ENCODE data around the gene CLDN7.
"Not testable (repeated sequence)": the region's sequence is repeated elsewhere in the genome, so short reads cannot be mapped to it uniquely, and the experiment has no call there.

The CLDN7 gene

GRCh38 chr17:7252176-7253043, 9.9 kb downstream of the CLDN7 start, which contains the start of gene ELP5:
Gene ELP5 (plus strand): TSS chr17:7252215. CDS start chr17:7252551, 336 bp downstream.
- peak; percentile 91 for DNase-seq

DNA sequence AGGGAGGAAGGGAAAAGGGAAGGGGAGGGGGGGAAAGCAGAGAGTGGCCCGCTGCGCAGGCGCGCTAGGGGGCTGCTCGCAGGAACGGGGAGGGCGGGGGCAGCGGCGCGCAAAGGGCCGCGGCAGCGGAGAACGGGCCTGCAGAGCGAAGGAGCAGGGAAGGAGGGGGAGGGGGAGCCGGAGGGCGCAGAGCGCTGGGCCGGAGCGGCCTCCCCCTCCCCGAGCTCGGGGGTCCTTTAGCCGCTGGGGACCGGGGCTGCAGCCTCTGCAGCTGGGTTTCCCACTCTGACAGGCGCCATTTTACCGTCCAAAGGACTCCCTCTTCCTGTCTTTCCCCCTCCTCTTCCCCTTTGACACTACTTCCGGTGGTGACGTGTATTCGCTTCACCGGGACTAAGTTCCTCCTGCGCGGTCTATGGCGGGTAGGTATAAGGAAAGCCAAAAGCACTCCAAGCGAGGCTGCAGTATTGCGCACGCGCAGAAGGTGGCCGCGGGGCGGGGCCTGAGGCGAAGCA, 10.6 kb downstream of the CLDN7 start, which contains the start of gene CTDNEP1:
Gene CTDNEP1 (minus strand): TSS at position 74 of the 515 bp plus-strand sequence. CDS start 438 bp downstream, outside the sequence.
- peak; percentile 99 for DNase-seq

- no peak for DNase-seq
These were observed 11.3 kb downstream of the CLDN7 start for GRCh38 chr17:7250695-7251627.

DNA sequence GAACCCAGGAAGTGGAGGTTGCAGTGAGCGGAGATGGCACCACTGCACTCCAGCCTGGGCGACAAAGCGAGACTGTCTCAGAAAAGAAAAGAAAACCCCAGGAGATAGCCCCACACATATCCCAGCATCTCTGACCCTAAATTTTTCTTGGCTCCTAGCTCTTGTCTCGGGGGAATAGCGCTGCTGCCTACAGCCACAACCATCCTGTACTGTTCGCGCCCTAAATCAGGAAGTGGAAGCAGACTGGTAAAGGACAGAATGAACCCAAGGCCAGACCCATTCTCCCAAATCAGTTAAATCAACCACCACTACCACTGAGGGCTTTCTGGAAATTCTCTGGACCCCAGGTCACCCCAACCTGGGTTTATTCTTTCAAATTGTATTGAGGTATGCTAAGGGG, 12.4 kb downstream of the CLDN7 start:
- peak; percentile 59 for DNase-seq

DNA sequence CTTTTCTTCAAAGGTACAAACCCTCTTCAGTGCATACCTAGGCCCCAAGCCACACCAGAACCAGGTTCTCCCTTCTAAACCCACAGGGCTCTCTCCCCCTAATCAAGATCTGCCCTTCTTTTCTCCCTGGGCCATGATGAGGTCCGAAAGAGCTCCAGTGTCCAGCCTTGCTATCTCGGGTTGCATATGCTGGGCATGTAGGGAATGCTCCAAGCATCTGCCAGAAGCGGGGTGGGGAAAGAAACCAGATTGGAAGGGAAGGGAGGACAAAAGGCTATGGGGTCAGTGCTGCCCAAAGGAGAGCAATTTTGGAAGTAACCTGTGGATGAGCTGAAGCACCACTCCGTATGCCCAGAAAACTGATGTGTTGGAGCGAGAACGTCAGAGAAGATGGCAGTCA, 13.1 kb downstream of the CLDN7 start:
- no peak for DNase-seq

DNA sequence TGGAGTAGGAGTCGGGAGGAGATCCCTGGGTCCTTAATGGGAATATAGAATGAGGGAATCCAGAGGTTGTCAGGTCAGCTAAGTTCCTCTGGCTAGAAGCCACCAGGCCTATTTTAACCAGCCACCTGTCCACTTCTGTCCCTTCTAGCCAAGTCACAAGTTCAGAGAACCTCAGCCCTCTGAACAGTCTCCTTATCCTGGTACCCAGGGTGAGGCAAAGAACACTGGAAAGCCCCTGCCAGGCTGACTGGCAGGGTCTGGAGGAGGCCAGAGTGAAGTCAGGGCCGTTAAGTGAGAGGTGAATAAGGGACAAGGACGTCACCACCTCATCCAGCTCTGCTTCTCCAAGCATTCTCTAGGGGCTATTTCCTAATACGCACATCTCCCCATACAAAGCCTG, 13.5 kb downstream of the CLDN7 start:
- no peak for DNase-seq

GRCh38 chr17:7246779-7247178, 15.5 kb downstream of the CLDN7 start:
- no peak for DNase-seq

DNA sequence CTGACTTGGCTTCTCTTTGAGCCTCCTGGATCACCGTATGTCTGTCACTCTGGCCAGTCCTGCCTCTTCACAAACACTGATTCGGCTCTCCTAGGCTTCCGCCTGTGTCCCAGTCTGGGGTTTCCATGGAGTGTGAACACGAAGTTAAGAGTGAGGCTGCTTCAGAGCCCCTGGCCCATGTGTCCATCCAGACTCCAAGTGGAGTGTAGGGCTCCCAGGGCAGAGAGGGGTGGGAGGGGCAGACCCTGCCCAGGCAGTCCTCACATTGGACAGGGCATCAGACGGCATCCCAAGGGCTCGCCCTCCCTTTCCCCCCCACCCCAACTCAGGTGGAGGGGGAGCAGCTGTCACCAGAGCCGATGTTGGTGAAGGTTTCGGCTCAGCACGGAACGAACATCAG, 18.4 kb downstream of the CLDN7 start:
- not testable (repeated sequence) for DNase-seq

DNA sequence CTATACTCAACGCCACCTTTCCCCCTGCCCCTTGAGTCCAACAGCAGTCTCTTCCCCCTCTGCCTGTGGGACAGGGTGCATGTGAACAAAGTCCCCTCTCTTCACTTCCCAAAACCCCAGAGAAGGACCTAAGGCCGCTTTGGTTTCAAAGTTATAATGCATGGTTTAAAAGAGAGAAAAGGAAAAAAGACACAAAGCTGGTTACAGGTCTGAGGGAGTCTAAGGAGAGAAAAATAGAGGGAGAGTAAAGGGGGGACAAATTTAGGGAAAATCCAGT, 18.9 kb downstream of the CLDN7 start:
- no peak for DNase-seq

DNA sequence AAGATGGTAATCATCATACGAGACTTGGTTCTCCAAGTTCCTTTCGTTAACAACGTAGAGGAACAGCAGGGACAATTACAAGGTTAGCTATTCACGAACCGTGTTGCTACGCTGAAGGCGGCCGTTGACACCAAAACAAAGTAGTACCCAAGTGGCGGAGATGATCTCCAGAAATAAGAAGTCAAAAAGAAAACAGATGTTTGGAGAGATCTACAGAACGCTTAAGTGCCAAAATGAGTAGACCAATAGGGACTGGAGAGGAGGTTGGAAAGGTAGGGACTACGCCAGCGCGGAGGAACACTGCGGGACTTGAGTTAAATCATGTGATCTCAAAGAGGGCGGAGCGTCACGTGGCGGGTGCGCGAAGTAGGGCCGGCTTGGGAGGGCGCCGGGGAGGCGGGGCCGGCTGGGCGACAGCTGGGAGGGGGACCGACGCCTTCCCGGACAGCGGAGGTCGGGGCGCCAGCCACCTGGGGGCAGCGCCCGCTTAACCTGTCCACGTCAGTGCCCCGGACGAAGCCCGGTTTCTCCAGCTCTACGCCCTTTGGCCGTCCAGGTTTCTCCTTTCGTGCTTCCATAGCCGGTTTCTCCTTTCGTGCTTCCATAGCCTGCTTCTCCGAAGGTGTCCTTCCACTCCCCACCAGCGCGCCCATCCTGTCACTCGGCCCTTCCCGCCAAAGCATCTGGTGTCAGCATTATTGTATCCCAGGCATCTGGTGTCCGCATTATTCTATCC, 19.4 kb downstream of the CLDN7 start:
- DNase-seq = peak; percentile 89

GRCh38 chr17:7241783-7242716, 20.2 kb downstream of the CLDN7 start, which contains the start of gene GABARAP:
Gene GABARAP (minus strand): TSS chr17:7242449. CDS start chr17:7242330, 119 bp downstream.
- peak; percentile 82 for DNase-seq

DNA sequence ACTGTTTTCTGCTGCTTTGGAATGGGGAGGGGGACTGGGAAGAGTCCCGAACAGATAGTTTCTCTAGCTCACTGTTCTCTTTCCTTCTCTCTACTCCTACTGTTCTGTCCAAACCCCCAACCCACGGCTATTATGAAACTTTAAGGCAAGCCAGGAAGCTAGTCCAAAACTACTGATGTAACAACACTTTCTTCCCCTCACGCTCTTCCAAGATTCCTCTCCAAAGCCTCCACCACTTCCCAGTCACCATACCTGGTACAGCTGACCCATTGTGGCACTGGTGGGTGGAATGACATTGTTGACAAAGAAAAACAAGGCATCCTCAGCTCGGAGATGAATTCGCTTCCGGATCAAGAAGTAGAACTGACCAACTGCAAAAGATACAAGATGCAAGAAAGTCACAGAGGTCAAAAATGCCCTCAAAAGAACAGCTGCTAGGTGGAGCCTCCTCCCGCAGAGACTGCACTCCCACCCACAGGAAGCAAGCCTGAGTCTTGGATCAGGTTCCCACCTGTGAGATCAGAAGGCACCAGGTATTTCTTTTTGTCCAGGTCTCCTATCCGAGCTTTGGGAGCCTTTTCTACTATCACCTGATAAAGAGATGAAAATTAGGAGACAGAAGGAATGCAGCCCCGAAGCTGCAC, 21.1 kb downstream of the CLDN7 start:
- no peak for DNase-seq

GRCh38 chr17:7240375-7240774, 21.9 kb downstream of the CLDN7 start:
- DNase-seq = peak; percentile 96

GRCh38 chr17:7239091-7240027, 22.9 kb downstream of the CLDN7 start, which contains the start of gene PHF23:
Gene PHF23 (minus strand): TSS chr17:7239457. CDS start chr17:7239279, 178 bp downstream.
- peak; percentile 99 for DNase-seq

- DNase-seq = no peak
These were observed 23.7 kb downstream of the CLDN7 start for GRCh38 chr17:7238420-7239090.

GRCh38 chr17:7237761-7238419, 24.4 kb downstream of the CLDN7 start:
- peak; percentile 49 for DNase-seq

- no peak for DNase-seq
These were observed 25.0 kb downstream of the CLDN7 start for GRCh38 chr17:7237266-7237760.

- no peak for DNase-seq
These were observed 25.5 kb downstream of the CLDN7 start for GRCh38 chr17:7236808-7237207.
